HG03066 (cell line): ENCODE data around the gene STK4.

Source experiments
- ATAC-seq: cut with Tn5 transposase; IDR thresholded peaks from one replicate; pipeline ENCODE4 v1.9.1; 2021; ENCODE audit warnings: low read depth; ENCODE audit not compliant: unreplicated experiment

Gene STK4

DNA sequence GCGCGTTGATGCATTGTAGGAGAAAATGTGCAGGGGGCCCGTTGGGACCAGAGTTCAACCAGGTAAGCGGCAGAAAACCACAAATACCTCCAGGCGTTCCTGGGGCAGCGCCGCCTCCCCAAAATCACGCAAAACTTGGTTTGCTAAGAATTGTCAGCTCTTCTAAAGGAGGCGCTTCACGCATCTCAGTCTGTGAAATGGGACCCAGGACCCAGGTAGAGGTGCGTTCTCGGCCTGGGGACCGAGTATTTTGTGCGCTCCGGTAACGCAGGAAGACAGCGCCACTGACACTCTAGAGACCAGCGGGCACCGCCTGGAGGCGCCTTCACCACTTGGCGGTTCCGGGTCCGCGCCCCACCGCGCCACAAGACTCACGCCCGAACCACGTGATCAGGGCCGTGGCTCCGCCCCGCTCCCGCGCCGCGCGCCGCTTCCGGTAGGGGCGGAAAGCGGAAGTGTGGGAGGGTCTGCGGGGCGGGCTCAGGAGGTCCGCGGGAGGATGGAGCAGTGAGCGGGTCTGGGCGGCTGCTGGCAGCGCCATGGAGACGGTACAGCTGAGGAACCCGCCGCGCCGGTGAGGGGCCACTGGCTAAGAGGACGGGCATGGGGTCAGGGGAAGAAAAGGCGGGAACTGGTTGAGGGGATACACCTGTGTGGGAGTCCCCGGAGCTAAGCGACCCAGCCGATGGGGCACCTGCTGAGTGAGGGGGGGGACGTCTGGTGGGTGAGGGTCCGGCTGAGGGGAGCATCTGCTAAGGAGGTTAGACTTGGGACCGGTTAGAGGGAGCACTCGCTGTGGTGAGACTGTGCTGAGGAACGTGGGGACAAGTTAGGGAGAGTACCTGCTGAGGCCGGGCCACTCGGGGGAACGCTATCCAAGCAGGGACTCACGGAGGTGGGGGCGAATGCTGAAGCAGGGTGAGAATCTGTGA, at the start of gene STK4:
TSS of gene STK4 (plus strand) at position 483 of the 932 bp plus-strand sequence. CDS start at position 540, 57 bp downstream.
- ATAC-seq: peak; percentile 55

DNA sequence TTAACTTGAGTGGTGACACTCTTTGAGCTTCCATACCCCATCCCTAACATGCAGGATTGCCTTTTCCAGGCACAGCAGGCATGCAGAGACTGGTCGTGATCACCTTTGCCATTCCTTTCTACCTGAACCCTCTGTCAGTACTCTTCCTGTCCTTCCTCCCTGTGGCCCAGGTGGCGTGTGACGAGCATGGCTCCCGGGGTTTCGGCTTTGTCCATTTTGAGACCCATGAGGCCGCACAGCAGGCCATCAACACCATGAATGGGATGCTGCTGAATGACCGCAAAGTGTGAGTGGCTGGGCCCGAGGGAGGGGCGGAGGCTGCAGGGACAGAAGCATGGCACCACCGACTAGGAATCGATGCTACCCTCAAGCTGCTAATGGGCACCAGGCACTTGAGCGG, 49.7 kb upstream of the STK4 start:
- no peak for ATAC-seq

DNA sequence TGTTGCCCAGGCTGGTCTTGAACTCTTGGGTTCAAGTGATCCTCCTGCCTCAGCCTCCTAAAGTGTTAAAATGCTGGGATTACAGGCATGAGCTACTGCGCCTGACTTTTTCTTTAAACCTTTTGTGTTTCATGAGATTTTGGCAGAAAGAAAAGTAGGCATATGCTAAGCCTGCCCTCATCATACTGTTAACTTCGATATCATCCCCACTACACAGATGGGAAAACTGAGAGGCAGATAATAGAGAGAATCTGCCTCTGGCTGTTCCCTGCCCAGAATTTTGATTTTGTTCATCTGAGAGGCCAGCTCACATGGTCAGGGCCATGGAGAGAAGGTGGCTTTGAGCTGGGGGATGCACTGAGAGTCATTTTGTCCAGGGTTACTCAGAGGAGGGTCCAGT, 48.9 kb upstream of the STK4 start:
- no peak for ATAC-seq

DNA sequence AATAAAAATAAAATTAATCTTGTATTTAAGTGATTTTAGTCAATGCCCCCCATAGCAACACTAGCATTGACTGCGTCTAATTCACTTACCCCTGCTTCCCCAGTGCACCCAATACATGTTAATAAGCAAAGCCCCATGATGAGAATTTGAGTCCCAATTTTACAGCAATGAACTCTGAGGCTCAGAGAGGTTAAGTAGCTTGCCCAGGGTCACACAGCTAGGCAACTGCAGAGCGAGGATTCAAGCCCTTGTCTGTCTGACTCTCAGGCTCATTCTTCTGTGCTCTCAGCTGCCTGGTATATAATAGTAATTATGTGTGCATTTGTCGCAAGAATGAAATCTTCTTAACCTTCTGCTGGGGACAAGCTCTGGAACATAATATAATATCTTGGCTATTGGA, 48.0 kb upstream of the STK4 start:
- ATAC-seq: no peak

DNA sequence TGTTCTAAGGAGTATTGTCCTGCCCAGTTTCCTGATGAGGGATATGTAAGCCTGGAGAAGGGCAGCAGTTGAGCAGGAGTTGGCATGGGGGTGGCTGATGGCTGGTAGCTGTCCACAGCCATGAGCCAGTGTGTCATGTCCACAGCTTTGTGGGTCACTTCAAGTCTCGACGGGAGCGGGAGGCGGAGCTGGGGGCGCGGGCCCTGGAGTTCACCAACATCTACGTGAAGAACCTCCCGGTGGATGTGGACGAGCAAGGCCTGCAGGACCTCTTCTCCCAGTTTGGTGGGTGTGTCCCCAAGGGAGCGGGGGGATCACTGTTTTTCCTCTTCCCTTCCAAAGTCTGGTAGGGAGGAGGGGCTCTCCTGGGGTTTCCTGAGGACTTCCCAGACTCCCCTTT, 47.6 kb upstream of the STK4 start:
- no peak for ATAC-seq

DNA sequence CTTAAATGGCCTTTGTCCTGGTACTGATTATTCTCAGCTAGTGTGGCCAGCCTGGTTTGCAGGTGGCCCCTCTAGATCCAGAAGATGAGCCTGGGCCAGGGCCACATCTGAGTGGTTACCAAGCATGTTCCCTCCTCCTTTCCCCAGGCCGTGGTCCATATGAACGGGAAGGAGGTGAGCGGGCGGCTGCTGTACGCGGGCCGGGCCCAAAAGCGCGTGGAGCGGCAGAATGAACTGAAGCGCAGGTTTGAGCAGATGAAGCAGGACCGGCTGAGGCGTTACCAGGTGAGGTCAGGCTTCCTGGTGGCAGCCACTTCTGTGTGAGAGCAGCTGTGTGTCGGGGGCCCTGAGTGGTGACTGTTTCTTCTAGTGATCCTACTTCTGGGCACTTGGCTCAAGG, 44.9 kb upstream of the STK4 start:
- ATAC-seq: no peak

DNA sequence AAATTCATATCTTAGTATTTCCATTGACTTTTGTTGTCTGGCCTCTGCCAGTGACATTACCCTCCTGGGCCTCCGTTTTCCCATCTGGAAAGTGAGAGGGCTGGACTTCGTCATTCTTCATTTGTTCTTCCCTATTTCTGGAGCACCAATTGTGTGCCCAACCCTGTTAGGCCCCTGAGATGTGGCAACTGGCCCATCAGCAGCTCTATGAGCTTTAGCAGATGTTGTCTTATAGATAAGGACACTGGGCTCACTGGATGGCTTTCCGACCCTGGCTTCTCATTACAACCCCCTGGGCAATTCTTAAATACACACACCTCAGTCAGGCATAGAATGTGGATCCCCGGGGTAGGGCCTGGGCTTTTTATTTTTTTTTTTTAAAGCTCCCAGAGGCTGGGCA, 41.8 kb upstream of the STK4 start:
- ATAC-seq: no peak

DNA sequence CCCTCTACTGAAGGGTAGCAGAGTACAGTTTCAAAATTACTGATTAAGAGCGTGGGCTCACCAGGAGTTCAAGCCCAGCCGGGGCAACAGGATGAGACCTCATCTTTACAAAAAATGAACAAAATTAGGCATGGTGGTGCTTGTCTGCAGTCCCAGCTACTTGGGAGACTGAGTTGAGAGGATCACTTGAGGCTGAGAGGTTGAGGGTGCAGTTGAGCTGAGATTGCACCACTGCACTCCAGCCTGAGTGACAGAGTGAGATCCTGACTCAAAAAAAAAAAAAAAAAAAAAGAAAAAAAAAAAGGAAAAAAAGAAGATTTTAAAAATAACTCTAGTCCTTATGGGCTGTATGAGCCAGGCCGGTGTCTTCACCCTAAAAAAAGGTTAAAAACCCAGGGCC, 37.7 kb upstream of the STK4 start:
- no peak for ATAC-seq

DNA sequence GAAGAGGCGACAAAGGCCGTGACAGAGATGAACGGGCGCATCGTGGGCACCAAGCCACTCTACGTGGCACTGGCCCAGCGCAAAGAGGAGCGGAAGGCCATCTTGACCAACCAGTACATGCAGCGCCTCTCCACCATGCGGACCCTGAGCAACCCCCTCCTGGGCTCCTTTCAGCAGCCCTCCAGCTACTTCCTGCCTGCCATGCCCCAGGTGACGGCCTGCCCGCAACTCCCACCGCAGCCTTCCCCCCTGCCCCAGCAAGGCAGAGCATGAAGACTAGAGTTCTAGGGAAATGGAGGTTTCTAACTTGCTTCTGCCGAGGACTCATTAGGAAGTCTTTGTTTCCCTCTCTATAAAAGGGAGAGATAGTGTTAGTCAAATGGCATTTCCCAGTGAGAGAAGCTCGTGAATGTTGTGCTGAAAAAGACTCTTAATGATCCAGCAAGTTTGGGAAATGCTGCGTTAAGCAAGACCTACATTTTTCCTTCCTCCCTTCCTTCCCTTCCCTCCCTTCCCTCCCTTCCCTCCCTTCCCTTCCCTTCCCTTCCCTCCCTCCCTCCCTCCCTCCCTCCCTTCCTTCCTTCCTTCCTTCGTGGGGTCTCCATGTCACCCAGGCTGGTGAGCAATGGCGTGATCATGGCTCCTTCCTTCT, 35.7 kb upstream of the STK4 start:
- ATAC-seq: no peak

DNA sequence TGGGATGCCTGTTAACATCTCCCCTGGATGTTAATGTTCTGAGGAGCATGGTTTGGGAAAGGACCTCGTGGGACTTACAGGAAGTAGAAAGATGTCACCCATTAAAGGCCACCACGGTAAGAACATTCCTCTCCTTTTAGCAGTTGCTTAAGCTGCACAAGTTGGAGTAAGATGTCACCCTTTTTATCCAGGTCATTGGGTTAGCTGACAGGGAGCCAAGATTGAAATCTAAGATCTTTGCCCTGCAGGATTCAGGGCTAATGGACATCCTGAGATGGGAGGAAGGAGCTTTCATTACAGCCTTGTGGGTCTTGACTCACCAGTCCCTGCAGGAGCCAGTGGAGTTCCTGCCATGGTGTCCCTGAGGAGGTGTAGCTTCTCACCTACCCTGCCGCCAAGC, 34.4 kb upstream of the STK4 start:
- no peak for ATAC-seq

DNA sequence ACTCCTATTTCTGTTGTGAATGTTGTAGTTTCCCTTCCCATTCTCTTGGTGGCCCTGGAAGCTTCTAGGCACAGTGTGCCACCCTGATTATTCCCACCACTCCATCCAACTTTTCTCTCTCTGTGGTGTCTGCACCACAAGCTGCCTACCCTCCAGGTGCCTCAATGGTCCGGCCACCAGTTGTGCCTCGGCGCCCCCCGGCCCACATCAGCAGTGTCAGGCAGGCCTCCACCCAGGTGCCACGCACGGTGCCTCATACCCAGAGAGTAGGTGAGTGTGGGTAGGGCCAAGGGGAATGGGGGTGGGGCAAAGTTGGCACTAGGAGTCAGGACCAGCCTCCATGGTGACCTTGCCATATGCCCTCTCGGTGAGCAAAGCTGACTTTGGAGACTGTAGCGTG, 33.4 kb upstream of the STK4 start:
- ATAC-seq: no peak

DNA sequence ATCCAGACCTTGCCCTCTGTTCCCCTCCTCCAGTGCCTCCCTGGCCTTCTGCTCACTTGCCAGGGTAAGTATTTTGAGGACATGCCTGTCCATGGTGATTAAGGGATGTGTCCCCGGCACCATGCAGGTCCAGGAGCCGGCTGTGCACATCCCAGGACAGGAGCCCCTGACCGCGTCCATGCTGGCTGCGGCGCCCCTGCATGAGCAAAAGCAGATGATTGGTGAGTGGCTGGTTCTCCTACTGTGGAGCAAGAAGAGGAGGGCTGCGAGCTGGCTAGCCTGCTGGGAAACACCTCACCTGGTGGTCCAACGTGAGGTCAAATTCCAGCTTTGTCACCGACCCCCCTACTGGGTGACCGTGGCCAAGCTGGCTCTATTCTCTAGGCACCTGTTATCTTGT, 29.8 kb upstream of the STK4 start:
- ATAC-seq: no peak

DNA sequence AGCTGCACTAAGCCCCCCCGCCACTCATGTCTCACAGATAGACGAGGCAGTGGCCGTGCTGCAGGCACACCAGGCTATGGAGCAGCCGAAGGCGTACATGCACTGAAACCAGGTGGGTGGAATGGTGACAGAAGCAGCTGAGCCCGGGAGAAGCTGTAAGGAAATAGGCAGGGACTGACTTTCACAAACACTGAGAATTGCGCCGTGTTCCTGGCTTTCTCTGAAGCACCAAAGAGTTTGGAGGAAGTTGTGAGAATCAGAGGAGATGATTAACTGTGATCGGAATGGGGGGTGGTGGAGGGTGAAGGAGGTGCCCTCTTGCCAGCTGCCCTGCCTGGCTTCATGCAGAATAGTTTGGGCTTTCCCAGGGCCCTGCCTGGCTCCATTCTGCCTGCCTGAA, 27.7 kb upstream of the STK4 start:
- no peak for ATAC-seq

DNA sequence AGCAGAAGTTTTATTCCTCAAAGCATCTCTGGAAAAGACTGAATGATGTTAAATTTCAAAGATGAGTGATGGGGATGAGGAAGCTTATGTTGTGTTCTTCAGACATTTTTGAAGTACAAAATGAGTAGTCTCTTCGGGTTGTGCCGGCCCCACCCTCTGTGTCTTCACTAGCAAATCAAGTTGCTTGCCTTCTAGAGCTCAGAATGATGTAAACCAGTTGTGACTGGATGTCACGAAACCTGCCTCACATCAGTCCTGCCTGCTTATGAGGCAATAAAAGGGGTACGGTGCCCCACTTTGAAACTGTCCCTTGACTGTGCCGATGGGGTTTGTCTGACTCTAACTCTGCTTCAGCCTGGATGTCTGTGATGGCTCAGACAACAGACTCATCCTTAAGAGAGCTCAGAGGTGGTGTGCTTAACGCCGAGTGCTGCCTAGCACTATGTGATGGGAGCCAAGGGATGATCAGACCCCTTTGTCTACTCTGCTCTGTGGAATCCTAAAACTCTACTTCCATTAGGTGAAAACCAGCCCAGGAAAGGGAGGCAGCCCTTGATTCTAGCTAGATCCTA, 25.1 kb upstream of the STK4 start:
- no peak for ATAC-seq

DNA sequence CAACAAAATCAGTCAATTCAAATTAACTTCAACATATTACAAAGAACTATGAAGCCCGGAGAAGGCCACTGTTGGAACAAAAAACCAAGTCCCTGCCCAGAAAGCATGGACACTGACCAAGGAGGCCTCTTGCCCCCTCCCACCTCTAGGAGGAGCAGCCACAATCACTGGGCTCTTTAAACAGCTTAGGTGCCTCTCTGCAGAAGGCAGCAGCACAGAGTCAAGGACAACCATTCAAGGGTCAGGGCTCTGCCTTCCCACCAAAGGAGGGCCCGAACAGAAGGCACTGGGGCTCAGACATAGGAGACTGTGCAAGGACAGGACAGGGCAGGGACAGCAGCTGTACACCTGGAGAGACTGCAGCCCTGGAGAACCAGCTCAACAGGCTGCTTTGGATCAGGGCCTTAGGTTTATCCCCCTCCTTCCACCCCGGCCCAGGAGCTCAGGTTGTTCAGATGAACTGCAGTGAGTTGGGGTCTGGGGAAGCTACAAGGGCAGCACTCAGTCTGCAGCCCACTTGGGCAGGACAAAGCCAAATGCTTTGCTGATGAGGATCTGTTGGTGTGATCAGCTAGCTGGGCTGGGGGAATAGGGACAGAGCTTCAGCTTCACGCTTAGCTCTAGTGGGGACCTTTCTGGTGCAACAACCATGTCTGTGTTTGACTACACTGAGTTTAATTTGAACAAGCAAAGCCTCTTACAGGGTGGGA, 23.9 kb upstream of the STK4 start:
- no peak for ATAC-seq

DNA sequence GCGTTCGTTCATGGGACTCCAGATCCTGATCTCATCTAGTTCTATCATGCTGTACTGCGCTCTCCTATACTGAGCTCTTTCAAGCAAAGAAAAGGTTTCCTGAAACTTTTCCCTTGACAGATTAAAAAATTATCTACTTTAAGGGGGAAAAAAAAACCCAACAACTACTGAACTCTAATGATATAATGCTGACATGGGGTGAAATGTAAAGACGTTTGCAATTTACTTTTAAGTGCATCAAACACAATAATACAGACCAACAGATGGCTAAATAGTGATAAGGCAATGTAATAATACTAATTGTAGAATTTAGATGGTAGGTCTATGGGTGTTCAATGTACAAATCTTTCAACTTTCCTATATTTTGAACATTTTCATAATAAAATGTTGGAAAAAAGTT, 22.5 kb upstream of the STK4 start:
- no peak for ATAC-seq

DNA sequence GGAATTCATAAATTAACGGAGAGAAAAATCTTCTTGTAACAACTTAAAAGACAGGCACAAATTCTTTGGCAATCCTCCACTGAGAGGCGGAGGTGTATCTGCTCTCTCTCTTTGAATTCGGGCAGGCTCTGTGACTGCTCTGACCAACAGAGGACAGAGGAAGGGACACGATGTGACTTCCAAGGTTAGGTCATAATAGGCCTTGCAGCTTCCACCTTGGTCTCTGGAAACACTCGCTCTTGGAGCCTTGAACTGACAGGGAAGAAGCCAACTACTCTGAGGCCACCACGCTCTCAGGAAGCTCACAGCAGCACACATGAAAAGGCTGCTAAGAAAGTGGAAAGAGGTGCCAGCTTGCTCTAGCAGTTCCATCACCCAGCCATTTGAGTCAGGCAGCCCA, 21.1 kb upstream of the STK4 start:
- ATAC-seq: no peak

DNA sequence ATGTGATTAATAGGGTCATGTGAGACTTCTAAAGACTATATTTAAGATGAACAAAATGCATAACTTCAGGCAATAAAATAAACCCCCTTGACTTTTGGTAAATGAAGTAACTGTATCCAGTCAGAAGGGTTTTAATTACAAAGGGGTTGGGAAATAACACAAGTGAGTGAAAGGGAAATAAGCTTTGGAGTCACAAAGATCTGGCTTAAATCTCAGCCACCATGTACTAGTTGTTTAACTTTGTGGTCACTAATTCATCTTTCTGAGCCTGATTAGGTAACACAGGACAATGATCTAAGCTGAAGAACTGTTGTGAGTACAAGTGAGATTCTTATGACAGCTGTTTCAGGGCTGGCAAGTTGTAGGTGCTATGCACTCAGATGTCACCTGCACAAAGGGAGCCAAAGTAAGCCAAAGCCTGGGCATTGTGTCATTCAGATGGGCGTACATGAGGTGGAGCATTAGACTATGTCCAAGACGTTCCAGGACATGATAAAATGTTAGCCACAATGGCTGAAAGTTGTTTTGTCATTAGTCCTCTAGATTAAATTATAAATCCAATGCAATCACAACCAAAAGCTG, 19.9 kb upstream of the STK4 start:
- no peak for ATAC-seq

DNA sequence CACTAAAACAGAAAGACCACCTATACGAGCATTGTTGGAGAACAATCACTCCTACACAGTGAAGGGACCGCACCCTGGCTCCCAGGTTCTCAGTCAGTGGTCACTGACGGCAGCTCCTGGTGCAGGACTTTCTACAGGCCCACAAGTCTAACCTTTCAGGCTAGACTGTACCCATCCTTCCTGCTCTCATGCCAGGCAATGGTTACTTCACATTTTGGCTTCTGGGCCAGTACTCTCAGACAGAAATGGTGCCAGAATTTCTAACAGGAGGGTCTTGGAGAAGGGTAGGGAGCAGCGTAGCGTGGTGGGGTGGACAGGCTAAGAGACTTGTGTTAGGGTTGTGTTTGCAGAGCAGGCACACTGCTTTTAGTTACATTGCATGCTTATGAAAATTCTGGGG, 18.2 kb upstream of the STK4 start:
- no peak for ATAC-seq

DNA sequence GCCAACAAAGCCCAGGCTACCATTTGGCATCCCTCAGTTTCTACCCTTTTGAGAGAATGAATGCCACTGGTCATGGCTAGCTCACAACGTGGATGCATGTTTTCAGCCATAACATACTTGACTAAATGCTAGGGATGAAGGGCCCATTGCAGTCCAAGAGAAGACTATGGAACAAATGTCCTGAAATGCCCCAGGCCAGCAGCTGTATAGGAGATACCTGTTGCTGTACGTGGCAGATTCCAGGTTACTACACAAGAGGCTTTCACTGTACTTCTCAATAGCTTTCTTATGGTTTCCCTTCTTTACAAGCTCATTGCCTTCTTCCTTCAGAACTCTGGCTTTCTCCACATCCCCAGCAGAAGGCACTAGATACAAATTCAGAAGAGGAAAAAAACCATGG, 17.8 kb upstream of the STK4 start:
- ATAC-seq: no peak

DNA sequence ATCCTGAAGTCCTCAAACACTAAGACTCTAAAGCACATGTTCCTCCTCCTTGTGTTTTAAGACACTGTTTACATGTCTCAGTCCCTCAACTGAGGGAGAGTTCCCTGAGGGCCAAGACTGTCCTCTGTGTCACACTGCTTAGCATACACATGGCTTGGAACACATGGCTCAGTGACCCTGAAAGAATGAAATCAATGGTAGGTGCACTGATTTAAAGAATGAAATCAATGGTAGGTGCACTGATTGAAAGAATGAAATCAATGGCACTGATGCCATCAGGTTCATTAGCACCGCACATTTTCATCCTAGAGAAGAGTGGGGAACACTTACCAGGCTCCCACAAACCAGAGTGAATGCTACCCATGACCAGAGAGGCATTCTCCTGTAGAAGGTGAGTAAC, 15.9 kb upstream of the STK4 start:
- no peak for ATAC-seq
